OCI-LY1 (cell line): ENCODE results near the gene AR.

Experiments used
- H2AFZ ChIP-seq: fragments of 200-600 bp; sonication (generic), shearing (Covaris generic); 2 replicates; pipeline ENCODE4 v1.6.0; 2014; ENCODE audit warnings: antibody characterized with exemption, mild to moderate bottlenecking, low read length
- H3F3A ChIP-seq: fragments of 200-600 bp; sonication (generic), shearing (Covaris generic); 2 replicates; pipeline ENCODE4 v1.6.0; 2014; ENCODE audit warnings: mild to moderate bottlenecking, antibody characterized with exemption, low read length, moderate library complexity; ENCODE audit not compliant: insufficient read depth
- H3K27ac ChIP-seq: fragments of 200-600 bp; sonication (generic); 2 replicates; pipeline ENCODE4 v1.5.1; 2014; ENCODE audit warnings: low read length, mixed run types, mild to moderate bottlenecking, low read depth; ENCODE audit not compliant: poor library complexity, severe bottlenecking
- H3K27me3 ChIP-seq: fragments of 200-600 bp; sonication (generic); 2 replicates; pipeline ENCODE4 v1.6.0; 2014; ENCODE audit warnings: antibody characterized with exemption, mild to moderate bottlenecking, low read length, moderate library complexity; ENCODE audit not compliant: insufficient read depth
- H3K36me3 ChIP-seq: fragments of 200-600 bp; sonication (generic); 2 replicates; pipeline ENCODE4 v1.6.1; 2014; ENCODE audit warnings: mild to moderate bottlenecking, antibody characterized with exemption, low read length, moderate library complexity, mixed read lengths; ENCODE audit not compliant: insufficient read depth
- H3K4me1 ChIP-seq: fragments of 200-600 bp; sonication (generic); 2 replicates; pipeline ENCODE4 v1.5.1; 2014; ENCODE audit warnings: mild to moderate bottlenecking, low read length, moderate library complexity; ENCODE audit not compliant: insufficient read depth, severe bottlenecking
- H3K4me2 ChIP-seq: fragments of 200-600 bp; sonication (generic), shearing (Covaris generic); 2 replicates; pipeline ENCODE4 v1.6.1; 2014; ENCODE audit warnings: low read length
- H3K4me3 ChIP-seq: fragments of 200-600 bp; sonication (generic); 2 replicates; pipeline ENCODE4 v1.5.1; 2014; ENCODE audit warnings: low read length, low read depth, mild to moderate bottlenecking, mixed read lengths; ENCODE audit not compliant: poor library complexity, severe bottlenecking
- H3K79me2 ChIP-seq: fragments of 200-600 bp; shearing (Covaris generic); 2 replicates; pipeline ENCODE4 v1.6.1; 2016; ENCODE audit warnings: mixed run types, low read length, mixed read lengths; ENCODE audit not compliant: insufficient read depth
- H3K9ac ChIP-seq: fragments of 200-600 bp; sonication (generic), shearing (Covaris generic); 2 replicates; pipeline ENCODE4 v1.6.1; 2014; ENCODE audit warnings: mild to moderate bottlenecking, low read length, mixed read lengths
- H3K9me2 ChIP-seq: fragments of 200-600 bp; sonication (generic), shearing (Covaris generic); 2 replicates; pipeline ENCODE4 v1.6.1; 2014; ENCODE audit warnings: low read depth, mild to moderate bottlenecking, low read length, mixed read lengths
- H3K9me3 ChIP-seq: fragments of 200-600 bp; shearing (Covaris generic); 2 replicates; pipeline ENCODE4 v1.6.1; 2014; ENCODE audit warnings: low read length, mixed read lengths
- H4K20me1 ChIP-seq: fragments of 200-600 bp; sonication (generic), shearing (Covaris generic); 2 replicates; pipeline ENCODE4 v1.6.0; 2016; ENCODE audit warnings: mild to moderate bottlenecking, low read length; ENCODE audit not compliant: insufficient read depth
- CTCF ChIP-seq: fragments of 200-600 bp; sonication (generic), shearing (Covaris generic); IDR thresholded peaks from 2 replicates; pipeline ENCODE4 v1.5.1; 2017; ENCODE audit warnings: mild to moderate bottlenecking, antibody characterized with exemption, low read length, moderate library complexity, mixed read lengths
- EZH2 ChIP-seq: fragments of 200-600 bp; sonication (generic), shearing (Covaris generic); IDR thresholded peaks from 2 replicates; pipeline ENCODE4 v1.8.0; 2017; ENCODE audit warnings: borderline replicate concordance, mixed run types, mild to moderate bottlenecking, antibody characterized with exemption, low read length, moderate library complexity, mixed read lengths

Gene AR

GRCh38 chrX:67692246-67692645 is 148.4 kb downstream of the AR start:
- Histone ChIP-seq H3K9me3 (no peaks in the 10 kb centered on the region), H3K27ac (no peak overlapping the region)

GRCh38 chrX:67693928-67694327 is 150.1 kb downstream of the AR start:
- no peak overlapping the region for H3K27ac ChIP-seq
- no peak for TF ChIP-seq EZH2
- no peak for TF ChIP-seq CTCF
- H3K79me2 ChIP-seq: no peaks in the 10 kb centered on the region
- H3K27me3 ChIP-seq: no peaks in the 10 kb centered on the region
- H3K9me3 ChIP-seq: no peaks in the 10 kb centered on the region
- H3K4me2 ChIP-seq: no peak overlapping the region
- no peak overlapping the region for H2AFZ ChIP-seq
- H3K4me3 ChIP-seq: no peak overlapping the region
- no peaks in the 10 kb centered on the region for H3K36me3 ChIP-seq
- H3K9me2 ChIP-seq: no peaks in the 10 kb centered on the region
- H3F3A ChIP-seq: no peaks in the 10 kb centered on the region
- no peaks in the 10 kb centered on the region for H3K4me1 ChIP-seq
- no peaks in the 10 kb centered on the region for H4K20me1 ChIP-seq
- no peak overlapping the region for H3K9ac ChIP-seq

More at GRCh38 chrX:67692246-67692645, 148.4 kb downstream of the AR start:
- Histone ChIP-seq H3K9ac (no peak overlapping the region), H4K20me1 (no peaks in the 10 kb centered on the region), H3K4me2 (no peak overlapping the region), H3K36me3 (no peaks in the 10 kb centered on the region), H2AFZ (no peak overlapping the region), H3K9me2 (no peaks in the 10 kb centered on the region), H3K4me1 (no peaks in the 10 kb centered on the region), H3K79me2 (no peaks in the 10 kb centered on the region), H3F3A (no peaks in the 10 kb centered on the region), H3K27me3 (no peaks in the 10 kb centered on the region), H3K4me3 (no peak overlapping the region)
- TF ChIP-seq CTCF: no peak
- TF ChIP-seq EZH2: no peak

GRCh38 chrX:67697452-67697851 is 153.6 kb downstream of the AR start:
- H3K4me2 ChIP-seq: no peak overlapping the region
- no peak overlapping the region for H3K27ac ChIP-seq
- H3K9ac ChIP-seq: no peak overlapping the region
- TF ChIP-seq CTCF (no peak), EZH2 (no peak)
- H3K36me3 ChIP-seq: no peaks in the 10 kb centered on the region
- no peaks in the 10 kb centered on the region for H3K9me3 ChIP-seq
- no peaks in the 10 kb centered on the region for H3K9me2 ChIP-seq
- H4K20me1 ChIP-seq: no peaks in the 10 kb centered on the region
- H3K4me1 ChIP-seq: no peaks in the 10 kb centered on the region
- no peak overlapping the region for H3K4me3 ChIP-seq
- H3K27me3 ChIP-seq: no peaks in the 10 kb centered on the region
- no peaks in the 10 kb centered on the region for H3F3A ChIP-seq
- no peaks in the 10 kb centered on the region for H3K79me2 ChIP-seq
- no peak overlapping the region for H2AFZ ChIP-seq
